Measurements from ENCODE around the gene TACSTD2. TPM values are rescaled to one million over a fixed set of nuclear protein-coding genes. Genes with fewer than 3 reads are reported as not detected.

TACSTD2 gene
- total RNA-seq, 1 donor from 2014 or later, result 203 TPM

GRCh38 chr1:58573138-58573537 is 3.9 kb downstream of the TACSTD2 start:
- no peak for DNase-seq (ENCODE audit: extremely low spot score in 2 of 2)
- peak overlapping the region; percentile 78 for H3K27ac ChIP-seq
- intact Hi-C loops (cut with DNase I), result no loop called here
- H3K4me3 ChIP-seq, result no peak overlapping the region
- H3K36me3 ChIP-seq, result no peaks in the 10 kb centered on the region
- H3K9me3 ChIP-seq, result no peaks in the 10 kb centered on the region
- TF ChIP-seq POLR2AphosphoS5 (IDR thresholded peaks at IDR 0.05; ENCODE audit: insufficient read depth in 1 of 2, low read depth in 1 of 2) (no peak), CTCF (IDR thresholded peaks at IDR 0.05) (no peak), POLR2A (IDR thresholded peaks at IDR 0.05) (no peak)
- H3K27me3 ChIP-seq, result no peaks in the 10 kb centered on the region
- peaks cover 37% of the 10 kb centered on the region for H3K4me1 ChIP-seq

- Histone ChIP-seq H3K27me3 (no peaks in the 10 kb centered on the region), H3K9me3 (no peaks in the 10 kb centered on the region), H3K4me3 (no peak overlapping the region), H3K4me1 (peaks cover 32% of the 10 kb centered on the region), H3K27ac (peak overlapping the region; percentile 78), H3K36me3 (no peaks in the 10 kb centered on the region)
- TF ChIP-seq POLR2AphosphoS5 (IDR thresholded peaks at IDR 0.05; ENCODE audit: insufficient read depth in 1 of 2, low read depth in 1 of 2) (no peak), CTCF (IDR thresholded peaks at IDR 0.05) (no peak), POLR2A (IDR thresholded peaks at IDR 0.05) (no peak)
- peak in 1 of 2 donors; percentile 85 for DNase-seq (ENCODE audit: extremely low spot score in 2 of 2)
- intact Hi-C loops (cut with DNase I), result no loop called here
These were observed 4.4 kb downstream of the TACSTD2 start for GRCh38 chr1:58572690-58573089.

GRCh38 chr1:58571616-58572015 is 5.4 kb downstream of the TACSTD2 start:
- Histone ChIP-seq H3K9me3 (no peaks in the 10 kb centered on the region), H3K36me3 (no peaks in the 10 kb centered on the region), H3K4me1 (peaks cover 25% of the 10 kb centered on the region), H3K27me3 (no peaks in the 10 kb centered on the region), H3K4me3 (no peak overlapping the region), H3K27ac (peak overlapping the region; percentile 78)
- TF ChIP-seq CTCF (IDR thresholded peaks at IDR 0.05), result no peak
- TF ChIP-seq POLR2A (IDR thresholded peaks at IDR 0.05), result no peak
- no peak for TF ChIP-seq POLR2AphosphoS5 (IDR thresholded peaks at IDR 0.05; ENCODE audit: insufficient read depth in 1 of 2, low read depth in 1 of 2)
- peak in 1 of 2 donors; percentile 52 for DNase-seq (ENCODE audit: extremely low spot score in 2 of 2)
- intact Hi-C loops (cut with DNase I), result no loop called here

GRCh38 chr1:58570817-58571216 is 6.2 kb downstream of the TACSTD2 start:
- peak in 1 of 2 donors; percentile 49 for DNase-seq (ENCODE audit: extremely low spot score in 2 of 2)
- Histone ChIP-seq H3K27ac (no peak overlapping the region), H3K4me3 (no peak overlapping the region), H3K27me3 (no peaks in the 10 kb centered on the region), H3K9me3 (no peaks in the 10 kb centered on the region), H3K4me1 (peaks cover 17% of the 10 kb centered on the region), H3K36me3 (no peaks in the 10 kb centered on the region)
- TF ChIP-seq POLR2A (IDR thresholded peaks at IDR 0.05), result no peak
- TF ChIP-seq CTCF (IDR thresholded peaks at IDR 0.05), result no peak
- no peak for TF ChIP-seq POLR2AphosphoS5 (IDR thresholded peaks at IDR 0.05; ENCODE audit: insufficient read depth in 1 of 2, low read depth in 1 of 2)
- intact Hi-C loops (cut with DNase I), result no loop called here

GRCh38 chr1:58570094-58570493 is 7.0 kb downstream of the TACSTD2 start:
- intact Hi-C loops (cut with DNase I), result no loop called here

More at GRCh38 chr1:58570094-58570493, 7.0 kb downstream of the TACSTD2 start:
- DNase-seq (ENCODE audit: extremely low spot score in 2 of 2), result peak in 1 of 2 donors; percentile 47
- TF ChIP-seq CTCF (IDR thresholded peaks at IDR 0.05) (no peak), POLR2AphosphoS5 (IDR thresholded peaks at IDR 0.05; ENCODE audit: insufficient read depth in 1 of 2, low read depth in 1 of 2) (no peak), POLR2A (IDR thresholded peaks at IDR 0.05) (no peak)
- H3K27ac ChIP-seq, result no peak overlapping the region
- peaks cover 15% of the 10 kb centered on the region for H3K4me1 ChIP-seq
- no peaks in the 10 kb centered on the region for H3K27me3 ChIP-seq
- no peak overlapping the region for H3K4me3 ChIP-seq
- H3K36me3 ChIP-seq, result no peaks in the 10 kb centered on the region
- H3K9me3 ChIP-seq, result no peaks in the 10 kb centered on the region
